Effector memory CD8-positive, alpha-beta T cell (primary cell): ENCODE data around the gene AP1M2.
"Not testable (repeated sequence)": the region's sequence is repeated elsewhere in the genome, so short reads cannot be mapped to it uniquely, and the experiment has no call there.

Experiments used
- ATAC-seq: fragments of 150-1000 bp; cut with Tn5 transposase; replicated peaks from 2 replicates; pipeline ENCODE4 v1.10.0; 2021; ENCODE audit warnings: mild to moderate bottlenecking, moderate library complexity
- DNase-seq, 3 experiments: peaks; one replicate each; pipeline ENCODE4 v3.0.0; 2021
- H3K27ac Mint-ChIP-seq, 2 donors: one replicate each; pipeline ENCODE4 v1.8.0; 2022; ENCODE audit warnings: mild to moderate bottlenecking in 2 of 2, mixed read lengths in 2 of 2, moderate library complexity in 2 of 2
- H3K27me3 Mint-ChIP-seq, 2 donors: one replicate each; pipeline ENCODE4 v1.8.0; 2022; ENCODE audit warnings: mixed read lengths in 2 of 2
- H3K36me3 Mint-ChIP-seq: one replicate; pipeline ENCODE4 v1.8.0; 2022; ENCODE audit warnings: mild to moderate bottlenecking, moderate library complexity, mixed read lengths; ENCODE audit not compliant: insufficient read depth
- H3K4me1 Mint-ChIP-seq, 2 donors: one replicate each; pipeline ENCODE4 v1.8.0; 2022; ENCODE audit warnings: low read depth in 2 of 2, mixed read lengths in 2 of 2
- H3K4me3 Mint-ChIP-seq, 2 donors: one replicate each; pipeline ENCODE4 v1.8.0; 2022; ENCODE audit warnings: mild to moderate bottlenecking in 2 of 2, mixed read lengths in 2 of 2, moderate library complexity in 2 of 2
- H3K9me3 Mint-ChIP-seq, 2 donors: one replicate each; pipeline ENCODE4 v1.8.0; 2022; ENCODE audit warnings: mixed read lengths in 2 of 2

AP1M2 gene

DNA sequence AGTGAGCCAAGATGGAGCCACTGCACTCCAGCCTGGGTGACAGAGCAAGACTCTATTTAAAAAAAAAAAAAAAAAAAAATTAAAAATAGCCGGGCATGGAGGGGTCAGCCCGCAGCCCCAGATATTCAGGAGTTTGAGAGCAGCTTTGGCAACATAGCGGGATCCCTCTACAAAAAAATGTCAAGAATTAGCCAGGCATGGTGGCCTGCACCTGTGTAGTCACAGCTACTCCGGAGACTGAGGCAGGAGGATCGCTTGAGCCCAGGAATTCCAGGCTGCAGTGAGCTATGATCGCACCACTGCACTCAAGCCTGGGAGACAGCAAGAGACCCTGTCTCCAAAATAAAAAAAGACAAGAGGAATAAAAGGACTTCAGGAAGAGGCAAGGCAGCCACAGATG is 716 bp downstream of the AP1M2 start:
- no peak for DNase-seq
- no peak overlapping the region for H3K4me3 Mint-ChIP-seq
- no peaks in the 10 kb centered on the region for H3K9me3 Mint-ChIP-seq
- no peaks in the 10 kb centered on the region for H3K36me3 Mint-ChIP-seq
- no peak for ATAC-seq
- H3K4me1 Mint-ChIP-seq = peaks cover 13 to 16% of the 10 kb centered on the region in 2 donors
- no peak overlapping the region for H3K27ac Mint-ChIP-seq
- peaks cover 0 to 9% of the 10 kb centered on the region in 2 donors for H3K27me3 Mint-ChIP-seq

DNA sequence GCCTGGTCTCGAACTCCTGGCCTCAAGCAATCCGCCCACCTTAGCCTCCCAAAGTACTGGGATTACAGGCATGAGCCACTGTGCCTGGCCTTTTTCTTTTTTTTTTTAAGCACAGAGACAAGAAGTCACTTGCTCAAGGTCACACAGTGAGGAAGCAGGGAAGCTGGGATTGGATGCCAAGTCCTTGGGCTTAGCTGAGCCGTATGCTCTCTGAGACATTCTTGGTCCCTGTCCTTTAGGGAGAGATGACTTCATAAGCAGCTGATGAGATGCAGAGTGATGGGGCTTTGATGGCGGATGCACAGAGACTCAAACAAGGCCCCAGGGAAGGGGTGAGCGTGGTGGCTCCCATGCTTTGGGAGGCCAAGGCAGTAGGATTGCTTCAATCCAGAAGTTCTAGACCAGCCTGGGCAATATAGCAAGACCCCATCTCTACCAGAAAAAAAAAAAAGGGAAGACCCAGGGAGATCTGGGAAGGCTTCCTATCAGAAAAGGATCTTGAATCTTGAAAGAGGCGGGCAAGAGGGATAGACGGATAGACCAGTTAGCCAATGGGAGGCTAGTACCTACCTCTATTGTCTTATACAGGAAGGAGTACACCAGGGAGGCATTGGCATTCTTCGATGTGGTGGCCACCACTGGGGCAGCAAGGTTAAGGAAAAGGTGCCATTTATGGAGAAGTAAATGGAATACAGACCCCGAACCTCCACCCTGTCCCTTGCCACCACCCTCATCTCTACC is 3.9 kb downstream of the AP1M2 start:
- Mint-ChIP-seq H3K27me3 (peaks cover 0 to 9% of the 10 kb centered on the region in 2 donors), H3K27ac (no peak overlapping the region), H3K4me1 (peaks cover 19 to 22% of the 10 kb centered on the region in 2 donors), H3K9me3 (no peaks in the 10 kb centered on the region), H3K36me3 (no peaks in the 10 kb centered on the region), H3K4me3 (no peak overlapping the region)
- ATAC-seq (no peak), DNase-seq (no peak)

DNA sequence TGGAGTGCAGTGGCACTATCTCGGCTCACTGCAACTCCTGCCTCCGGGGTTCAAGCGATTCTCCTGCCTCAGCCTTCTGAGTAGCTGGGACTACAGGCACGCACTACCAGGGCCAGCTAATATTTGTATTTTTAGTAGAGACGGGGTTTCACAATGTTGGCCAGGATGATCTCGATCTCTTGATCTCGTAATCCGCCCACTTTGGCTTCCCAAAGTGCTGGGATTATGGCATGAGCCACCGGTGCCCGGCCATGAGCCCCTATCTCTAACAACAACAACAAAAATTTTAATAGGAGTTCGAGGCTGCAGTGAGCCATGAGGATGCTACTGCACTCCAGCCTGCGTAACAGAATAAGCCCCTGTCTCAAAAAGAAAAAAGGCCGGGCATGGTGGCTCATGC is 5.0 kb downstream of the AP1M2 start:
- no peak overlapping the region for H3K4me3 Mint-ChIP-seq
- no peak for DNase-seq
- H3K4me1 Mint-ChIP-seq = peaks cover 15 to 18% of the 10 kb centered on the region in 2 donors
- ATAC-seq = no peak
- no peaks in the 10 kb centered on the region for H3K27me3 Mint-ChIP-seq
- no peak overlapping the region for H3K27ac Mint-ChIP-seq
- H3K36me3 Mint-ChIP-seq = peaks cover 3% of the 10 kb centered on the region
- no peaks in the 10 kb centered on the region for H3K9me3 Mint-ChIP-seq

DNA sequence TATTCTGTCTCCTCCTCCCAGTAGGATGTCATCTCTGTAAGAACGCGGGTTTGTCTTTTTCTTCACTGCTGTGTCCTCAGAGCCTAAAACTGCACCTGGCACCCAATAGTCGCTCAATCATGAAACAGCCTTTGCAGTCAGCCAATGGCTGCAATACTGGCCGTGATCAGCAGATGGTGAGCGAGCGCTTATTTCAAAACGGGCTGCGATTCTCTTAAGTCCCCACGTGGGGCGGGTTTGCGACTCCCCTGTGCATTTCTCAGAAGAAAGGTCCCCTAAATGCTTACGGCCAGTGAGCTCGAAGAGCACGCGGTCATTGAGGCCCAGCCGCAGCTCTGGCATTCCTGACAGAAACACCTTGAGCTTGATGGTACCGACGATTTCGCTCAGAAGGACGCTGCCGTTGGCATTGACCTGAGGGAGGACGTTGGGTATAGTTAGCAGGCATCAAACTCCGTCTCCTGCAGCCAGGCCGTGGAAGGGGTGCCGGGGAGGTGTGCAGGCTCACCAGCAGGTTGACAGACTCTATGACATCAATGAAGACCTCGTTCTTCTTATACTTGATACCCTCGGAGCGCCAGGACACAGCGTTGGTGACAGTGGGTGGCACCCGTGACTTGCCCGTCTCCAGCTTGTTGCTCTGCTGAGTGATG is 6.0 kb downstream of the AP1M2 start:
- DNase-seq = peak; percentile 90 to 94 (median 90)
- H3K4me3 Mint-ChIP-seq = no peak overlapping the region
- peak; percentile 99 for ATAC-seq
- H3K4me1 Mint-ChIP-seq = peaks cover 15 to 18% of the 10 kb centered on the region in 2 donors
- H3K27ac Mint-ChIP-seq = no peak overlapping the region
- no peaks in the 10 kb centered on the region for H3K9me3 Mint-ChIP-seq
- peaks cover 3% of the 10 kb centered on the region for H3K36me3 Mint-ChIP-seq
- no peaks in the 10 kb centered on the region for H3K27me3 Mint-ChIP-seq

DNA sequence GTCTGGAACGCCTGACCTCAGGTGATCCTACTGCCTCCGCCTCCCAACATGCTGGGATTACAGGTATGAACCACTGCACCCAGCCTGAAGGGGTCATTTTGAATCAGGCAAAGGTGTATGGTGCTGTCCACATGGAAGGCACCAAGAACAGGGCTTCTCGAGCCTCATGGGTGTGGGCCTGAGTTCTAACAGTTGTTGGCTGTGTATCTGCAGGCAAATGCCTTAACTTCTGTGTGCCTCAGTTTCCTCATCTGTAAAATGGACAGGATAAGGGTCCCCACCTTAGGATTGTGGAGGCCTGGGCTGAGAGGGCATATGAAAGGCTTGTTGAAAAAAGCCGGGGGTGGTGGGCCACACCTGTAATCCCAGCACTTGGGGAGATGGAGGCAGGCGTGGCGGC is 9.2 kb downstream of the AP1M2 start:
- no peaks in the 10 kb centered on the region for H3K9me3 Mint-ChIP-seq
- no peak overlapping the region for H3K4me3 Mint-ChIP-seq
- peaks cover 3% of the 10 kb centered on the region for H3K36me3 Mint-ChIP-seq
- no peaks in the 10 kb centered on the region for H3K27me3 Mint-ChIP-seq
- ATAC-seq (no peak), DNase-seq (no peak)
- H3K27ac Mint-ChIP-seq = no peak overlapping the region
- H3K4me1 Mint-ChIP-seq = peaks cover 6% of the 10 kb centered on the region in 2 donors

DNA sequence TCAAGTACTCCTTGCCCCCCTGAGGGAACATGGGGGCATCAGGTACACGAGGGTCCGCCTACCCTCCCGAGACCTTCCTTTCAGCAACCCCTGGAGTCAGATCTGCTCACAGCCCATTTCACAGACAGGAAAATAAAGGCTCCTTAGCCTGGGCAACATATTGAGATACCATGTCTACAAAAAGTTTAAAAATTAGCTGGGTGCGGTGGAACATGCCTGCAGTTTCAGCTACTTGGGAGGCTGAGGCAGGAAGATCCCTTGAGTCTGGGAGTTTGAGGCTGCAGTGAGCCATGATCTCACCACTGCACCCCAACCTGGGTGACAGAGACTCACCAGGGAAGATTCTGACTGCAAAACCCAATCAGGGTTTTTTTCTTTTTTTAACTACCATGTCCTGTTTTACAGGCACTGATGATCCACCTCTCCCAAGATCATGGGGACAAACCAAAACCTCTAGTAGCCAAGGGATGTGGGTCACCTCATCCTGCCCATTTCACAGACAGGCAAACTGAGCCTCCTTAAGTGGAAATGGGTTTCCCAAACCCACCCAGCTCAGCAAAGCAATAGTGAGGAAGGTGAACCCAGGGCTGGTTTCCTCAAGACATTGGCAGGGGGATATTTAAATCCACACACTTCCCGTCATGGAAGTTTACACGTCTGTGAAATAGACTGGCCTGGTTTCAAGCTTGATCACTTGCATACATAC is 11.9 kb downstream of the AP1M2 start:
- ATAC-seq (no peak), DNase-seq (no peak)
- Mint-ChIP-seq H3K4me3 (no peak overlapping the region), H3K9me3 (no peaks in the 10 kb centered on the region), H3K4me1 (peaks cover 6 to 8% of the 10 kb centered on the region in 2 donors), H3K36me3 (peaks cover 12% of the 10 kb centered on the region), H3K27me3 (no peaks in the 10 kb centered on the region), H3K27ac (no peak overlapping the region)

DNA sequence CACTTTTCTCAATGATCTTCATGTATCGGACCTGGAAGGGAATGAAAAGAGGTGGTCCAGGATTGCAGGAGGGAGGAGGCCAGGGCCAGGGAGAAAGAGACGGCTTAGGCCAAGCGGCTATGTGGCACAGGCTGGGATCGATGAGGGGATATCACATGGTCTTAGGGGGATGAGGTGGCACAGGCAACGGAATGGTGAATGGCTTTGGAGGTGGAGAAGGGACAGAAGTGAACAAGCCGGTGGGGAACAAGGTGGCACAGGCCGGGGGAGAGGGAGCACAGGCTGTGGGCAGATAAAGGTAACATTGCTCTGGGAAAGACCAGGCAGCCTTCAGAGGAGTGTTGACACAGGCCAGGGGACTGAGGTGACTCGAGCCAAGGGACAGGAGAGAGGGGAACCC is 12.7 kb downstream of the AP1M2 start:
- H3K9me3 Mint-ChIP-seq = no peaks in the 10 kb centered on the region
- H3K36me3 Mint-ChIP-seq = peaks cover 14% of the 10 kb centered on the region
- DNase-seq (no peak), ATAC-seq (no peak)
- H3K4me1 Mint-ChIP-seq = peaks cover 7 to 9% of the 10 kb centered on the region in 2 donors
- H3K4me3 Mint-ChIP-seq = no peak overlapping the region
- H3K27me3 Mint-ChIP-seq = no peaks in the 10 kb centered on the region
- H3K27ac Mint-ChIP-seq = no peak overlapping the region

DNA sequence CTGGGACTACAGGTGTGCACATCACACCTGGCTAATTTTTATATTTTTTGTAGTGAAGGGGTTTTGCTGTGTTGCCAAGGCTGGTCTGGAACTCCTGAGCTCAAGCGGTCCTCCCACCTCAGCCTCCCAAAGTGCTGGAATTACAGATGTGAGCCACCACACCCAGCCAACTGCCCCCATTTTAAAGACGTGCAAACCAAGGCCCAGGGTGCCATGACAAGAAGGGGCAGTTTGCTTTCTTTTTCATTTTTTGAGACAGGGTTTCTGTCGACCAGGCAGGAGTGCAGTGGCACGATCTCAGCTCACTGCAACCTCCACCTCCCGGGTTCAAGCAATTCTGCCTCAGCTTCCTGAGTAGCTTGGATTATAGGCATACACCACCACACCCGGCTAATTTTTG is 13.3 kb downstream of the AP1M2 start:
- not testable (repeated sequence) for H3K27ac Mint-ChIP-seq
- peaks cover 13 to 15% of the 10 kb centered on the region in 2 donors for H3K4me1 Mint-ChIP-seq

DNA sequence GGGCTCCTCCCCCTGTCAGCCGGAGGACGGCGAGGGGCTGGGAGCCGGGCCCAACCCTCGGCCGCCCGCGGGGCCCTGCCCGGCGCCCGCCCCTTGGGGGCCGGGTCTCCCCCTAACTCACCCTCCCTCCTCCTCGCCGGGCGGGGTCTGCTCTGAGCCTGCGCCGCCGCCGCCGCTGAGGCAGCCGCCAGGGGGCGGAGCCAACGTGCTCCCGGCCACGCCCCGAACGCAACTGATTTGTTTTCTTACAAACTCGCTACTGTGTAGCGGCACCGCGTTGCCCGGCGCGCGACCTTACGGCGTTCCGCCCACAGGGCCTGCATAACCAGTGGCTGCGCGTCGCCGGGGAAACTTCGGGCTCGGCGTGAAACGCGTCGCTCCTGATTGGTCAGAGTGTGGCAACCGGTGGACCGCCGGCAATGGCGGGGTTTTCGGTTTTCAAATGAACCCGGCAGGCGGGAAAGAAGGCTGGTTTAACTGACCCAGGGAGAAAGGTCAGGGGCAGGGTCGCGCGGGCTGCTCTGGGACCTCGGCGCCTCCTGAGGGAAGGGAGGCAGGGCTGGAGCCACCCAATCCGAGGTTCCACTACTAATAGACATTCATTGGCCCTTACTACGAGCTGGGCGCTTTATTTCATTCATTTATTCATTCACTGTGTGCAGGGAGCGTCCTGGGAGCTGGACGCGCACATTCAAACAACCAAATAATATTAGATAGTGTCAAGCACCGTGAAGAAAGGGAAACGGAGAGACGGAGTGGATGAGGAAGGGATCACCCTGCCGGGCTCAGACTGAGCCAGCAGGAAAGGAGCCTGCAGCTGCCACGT is 18.1 kb downstream of the AP1M2 start, which contains the start of gene CDKN2D:
TSS of gene CDKN2D (minus strand) at position 154 of the 826 bp plus-strand sequence. CDS start 326 bp downstream, outside the sequence.
- peak; percentile 99 to 100 (median 100) for DNase-seq
- H3K27me3 Mint-ChIP-seq = no peaks in the 10 kb centered on the region
- peak within 1 kb of the TSS; percentile 87 to 90 for H3K4me3 Mint-ChIP-seq
- peak; percentile 67 for ATAC-seq
- peaks cover 39 to 51% of the 10 kb centered on the region in 2 donors for H3K4me1 Mint-ChIP-seq
- H3K27ac Mint-ChIP-seq = peak within 1 kb of the TSS; percentile 92 to 95
- H3K9me3 Mint-ChIP-seq = no peaks in the 10 kb centered on the region
- H3K36me3 Mint-ChIP-seq = peaks cover 52% of the 10 kb centered on the region

More for the DNA sequence above, 13.3 kb downstream of the AP1M2 start:
- H3K27me3 Mint-ChIP-seq, H3K9me3 Mint-ChIP-seq, DNase-seq, ATAC-seq, H3K4me3 Mint-ChIP-seq: not testable (repeated sequence)
- H3K36me3 Mint-ChIP-seq = peaks cover 21% of the 10 kb centered on the region

DNA sequence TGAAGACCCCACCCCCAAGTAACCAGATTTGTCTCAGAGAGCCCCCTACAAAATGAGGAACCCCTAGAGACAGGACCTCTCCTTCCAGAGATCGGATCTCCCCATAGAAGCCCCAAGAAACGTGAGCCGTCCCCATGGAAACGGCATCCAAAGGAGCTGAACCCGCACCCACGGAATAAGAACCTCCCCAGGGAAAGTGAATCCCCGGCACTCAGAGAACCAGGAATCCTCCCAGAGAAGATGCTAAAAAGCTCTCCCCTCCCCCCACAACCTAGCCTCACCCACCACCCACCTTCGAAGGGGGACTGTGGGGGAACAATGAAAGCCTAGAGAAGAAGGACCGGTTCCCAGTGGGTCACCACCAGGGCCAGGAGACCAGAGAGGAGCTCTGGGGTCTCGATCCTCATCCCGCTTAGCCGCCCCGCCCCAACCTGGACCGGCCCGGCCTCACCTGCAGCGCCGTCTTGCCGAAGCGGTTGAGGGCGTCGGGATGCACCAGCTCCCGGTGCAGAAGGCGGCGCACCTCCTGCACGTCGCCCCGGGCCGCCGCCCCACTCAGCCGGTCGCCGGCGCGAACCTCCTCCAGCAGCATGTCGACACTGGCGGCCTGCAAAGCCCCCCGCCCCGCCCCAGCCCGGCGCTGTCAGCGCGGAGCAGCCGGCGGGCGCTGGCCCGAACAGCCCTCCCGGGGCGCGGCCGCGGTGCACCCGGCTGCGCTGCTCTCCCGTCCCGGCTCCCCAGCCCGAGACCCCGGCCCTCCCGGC is 18.9 kb downstream of the AP1M2 start:
- ATAC-seq (peak; percentile 15), DNase-seq (peak in 2 of 3 experiments; percentile 51 to 56)
- Mint-ChIP-seq H3K9me3 (no peaks in the 10 kb centered on the region), H3K4me3 (peak overlapping the region; percentile 87 to 90), H3K4me1 (peaks cover 39 to 51% of the 10 kb centered on the region in 2 donors), H3K27ac (peak overlapping the region; percentile 92 to 95), H3K36me3 (peaks cover 52% of the 10 kb centered on the region), H3K27me3 (no peaks in the 10 kb centered on the region)

DNA sequence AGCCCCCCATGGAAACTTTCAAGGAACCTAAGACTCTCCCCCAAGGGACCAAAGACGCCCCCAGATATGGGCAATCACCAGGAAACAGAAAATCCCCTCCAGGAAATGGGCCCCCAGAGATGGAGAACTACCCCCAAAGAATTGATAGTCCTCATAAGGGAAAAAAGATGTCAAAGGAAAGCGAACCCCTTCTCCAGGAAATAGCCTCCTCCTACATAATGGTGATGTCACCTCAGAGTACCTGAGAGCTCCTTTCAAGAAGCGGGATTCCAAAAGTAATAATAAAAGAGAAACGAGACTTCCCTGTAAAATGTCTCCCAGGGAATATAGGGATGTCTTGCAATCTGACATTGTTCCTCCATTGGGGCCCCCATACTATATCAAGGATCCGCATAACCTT is 19.5 kb downstream of the AP1M2 start:
- peaks cover 39 to 51% of the 10 kb centered on the region in 2 donors for H3K4me1 Mint-ChIP-seq

DNA sequence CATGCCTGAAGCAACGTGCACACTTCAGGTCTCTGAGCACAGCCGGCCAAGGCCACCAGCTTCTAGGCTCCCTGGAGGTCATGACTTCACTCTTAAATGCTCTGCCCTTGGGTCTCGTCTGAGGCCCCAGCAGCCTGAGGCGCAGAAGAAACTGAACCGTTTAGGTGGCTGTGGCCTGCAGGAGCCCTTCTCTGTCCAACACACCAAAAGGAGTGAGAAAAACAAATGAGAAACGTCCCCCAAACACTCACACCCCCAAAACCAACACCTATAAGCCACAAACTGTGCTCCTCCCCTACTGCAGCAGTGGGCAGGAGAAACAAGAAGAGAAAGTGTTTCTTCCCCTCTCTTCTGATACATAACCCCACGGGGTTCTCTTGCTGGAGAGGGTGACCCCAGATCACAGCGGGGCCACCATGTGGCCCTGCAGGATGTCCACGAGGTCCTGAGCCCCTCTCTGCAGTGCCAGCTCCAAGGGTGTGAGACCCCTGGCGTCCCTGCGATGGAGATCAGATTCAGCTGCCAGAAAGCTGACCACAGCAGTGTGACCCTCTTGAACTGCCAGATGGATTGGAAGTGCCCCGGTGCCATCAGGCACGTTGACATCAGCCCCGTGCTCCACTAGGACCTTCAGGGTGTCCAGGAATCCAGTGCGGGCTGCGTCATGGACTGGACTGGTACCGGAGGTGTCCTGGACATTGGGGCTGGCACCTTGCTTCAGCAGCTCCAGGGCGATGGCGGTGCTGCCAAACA is 20.3 kb downstream of the AP1M2 start:
- ATAC-seq = peak; percentile 37
- peaks cover 51% of the 10 kb centered on the region for H3K36me3 Mint-ChIP-seq

More for the DNA sequence above, 19.5 kb downstream of the AP1M2 start:
- DNase-seq = no peak
- Mint-ChIP-seq H3K27ac (peak overlapping the region; percentile 92 to 95), H3K9me3 (no peaks in the 10 kb centered on the region), H3K36me3 (peaks cover 52% of the 10 kb centered on the region), H3K4me3 (peak overlapping the region; percentile 87 to 90), H3K27me3 (no peaks in the 10 kb centered on the region)
- ATAC-seq = no peak

More for the DNA sequence above, 20.3 kb downstream of the AP1M2 start:
- peak overlapping the region; percentile 92 to 95 for H3K27ac Mint-ChIP-seq
- DNase-seq = peak; percentile 72 to 81 (median 75)
- no peaks in the 10 kb centered on the region for H3K9me3 Mint-ChIP-seq
- H3K4me3 Mint-ChIP-seq = peak overlapping the region; percentile 87 to 90
- peaks cover 31 to 45% of the 10 kb centered on the region in 2 donors for H3K4me1 Mint-ChIP-seq
- H3K27me3 Mint-ChIP-seq = no peaks in the 10 kb centered on the region
